ENCODE data around the gene TBCD. TPM values are rescaled to one million over a fixed set of nuclear protein-coding genes. Genes with fewer than 3 reads are reported as not detected.

TBCD gene
- total and polyA plus RNA-seq, 9 of the 15 experiments (the other 6 are each of a cell fraction or from before 2014, with no cell fraction given) = 8.9 to 98.5 (median 28.0) TPM

- peaks cover 3% of the 10 kb centered on the region for H3K9me1 ChIP-seq (ENCODE audit: control insufficient read depth, insufficient read depth, low read length)
- FAIRE-seq (no peak), DNase-seq (ENCODE audit: extremely low read depth in 1 of 4, low spot score in 3 of 4) (peak in 1 of 4 experiments; percentile 36), ATAC-seq (no peak)
- CTCF ChIA-PET (ENCODE audit: low intra/inter-chr PET ratio) = no interaction called here
- no peaks in the 10 kb centered on the region for H3K79me2 ChIP-seq (ENCODE audit: control insufficient read depth, insufficient read depth, low read length)
- in situ Hi-C loops (cut with MboI) (no loop called here), intact Hi-C loops (cut with micrococcal nuclease) (loop anchor here (5.0 kb wide), 1 partner anchor 133 kb away; no protein-coding TSS in a partner anchor)
- TF ChIP-seq PHF21A (IDR thresholded peaks at IDR 0.05; ENCODE audit: borderline replicate concordance, low read depth) = no peak
- peak in 1 of 2 experiments; percentile 24; a peak in 1 of 4 replicates for TF ChIP-seq RAD21 (CRISPR knock-in tag; conservative IDR thresholded peaks at IDR 0.05 in 1 of 2, IDR thresholded peaks at IDR 0.05 in 1 of 2)
- peak in 2 of 3 experiments; percentile 25 to 43; a peak in 3 of 6 replicates for TF ChIP-seq CTCF (IDR thresholded peaks at IDR 0.05 in 2 of 3, conservative IDR thresholded peaks at IDR 0.05 in 1 of 3; ENCODE audit: insufficient read depth in 2 of 3, low read depth in 1 of 3, low read length in 3 of 3)
- H3K36me3 ChIP-seq (ENCODE audit: control insufficient read depth, insufficient read depth, low read length) = peaks cover 41% of the 10 kb centered on the region; the same call in 2 of the 3 replicates
- peaks cover 5 to 29% of the 10 kb centered on the region in 2 experiments; a peak in 3 of 5 replicates for H3K4me1 ChIP-seq (replicated peaks in 1 of 2; ENCODE audit: control insufficient read depth in 2 of 2, insufficient read depth in 2 of 2, low read length in 2 of 2)
- H3K9ac ChIP-seq (ENCODE audit: insufficient read depth in 1 of 2, low read depth in 2 of 2, low read length in 2 of 2) = no peak overlapping the region
- no peaks in the 10 kb centered on the region for H3K27me3 ChIP-seq (ENCODE audit: control insufficient read depth in 2 of 2, insufficient read depth in 2 of 2, low read length in 2 of 2)
- H3K27ac ChIP-seq (ENCODE audit: extremely low read depth, low read depth, low read length) = no peak overlapping the region
- POLR2A ChIA-PET = interaction anchor here (1.3 kb wide), 1 partner anchor 17 kb away, joined by 3 read pairs; no protein-coding TSS in a partner anchor
- H3K9me3 ChIP-seq (replicated peaks; ENCODE audit: control insufficient read depth, insufficient read depth, low read depth, low read length) = no peaks in the 10 kb centered on the region
- no peak overlapping the region for H2AFZ ChIP-seq (ENCODE audit: low read depth, low read length)
- no peaks in the 10 kb centered on the region for H4K20me1 ChIP-seq (replicated peaks; ENCODE audit: control insufficient read depth, insufficient read depth, low read length)
- H3K4me3 ChIP-seq = no peak overlapping the region
- 88% methylated on average over 18 of the region's 32 CpGs for WGBS (ENCODE audit: insufficient coverage, low coverage, missing lambda C conversion rate)
- no TSS peak for BruUV-seq (replicated peaks)
- no peak overlapping the region for H3K4me2 ChIP-seq (ENCODE audit: insufficient read depth, low read length)
Measured at GRCh38 chr17:82915010-82915756, 163.3 kb downstream of the TBCD start.
